HepG2 (cell line): ENCODE results near the gene LYPD6B. TPM values are rescaled to one million over a fixed set of nuclear protein-coding genes. Genes with fewer than 3 reads are reported as not detected.
"Not testable (repeated sequence)": the region's sequence is repeated elsewhere in the genome, so short reads cannot be mapped to it uniquely, and the experiment has no call there.

Source experiments
- ATAC-seq: fragments of 200-7000 bp; cut with Tn5 transposase; 3 replicates; pipeline ENCODE4 v1.9.1; 2020; ENCODE audit warnings: mild to moderate bottlenecking, moderate library complexity
- BruUV-seq: library from RNA; stranded (reverse); fragments of 400-500 nt; replicated peaks from 2 replicates; lab custom pipeline; 2021; lab: Mats Ljungman, UMichigan
- CTCF ChIA-PET: fragments of 300-600 bp; formaldehyde crosslinking; extraction: SDS; loops from one replicate; lab custom pipeline; 2021; ENCODE audit warnings: low total read pairs, inconsistent platforms, low intra/inter-chr PET ratio; lab: Yijun Ruan, JAX
- POLR2A ChIA-PET: fragments of 350-600 bp; sonication (Branson Sonifier 250); formaldehyde crosslinking; loops from one replicate; lab custom pipeline; 2020; ENCODE audit warnings: antibody characterized with exemption, inconsistent platforms; lab: Yijun Ruan, JAX
- DNase-seq: peaks from one replicate; pipeline ENCODE4 v3.0.0-alpha.2; 2015; ENCODE audit warnings: low spot score
- FAIRE-seq: peaks from 3 replicates; lab custom pipeline; 2011; peaks lifted over from hg19 to GRCh38; lab: Jason Lieb, UNC
- H2AFZ ChIP-seq: one replicate; pipeline ENCODE4 v1.6.1; 2011; ENCODE audit warnings: low read length, inconsistent platforms
- H3K27ac ChIP-seq: fragments of 300-600 bp; 3 replicates; pipeline ENCODE4 v1.8.0; 2011; ENCODE audit warnings: mixed run types, mild to moderate bottlenecking, mixed read lengths, low read length, inconsistent platforms; ENCODE audit not compliant: insufficient read depth; ENCODE audit errors: extremely low read length
- H3K27me3 ChIP-seq, 2 experiments: fragments of 200-600 bp in 1 of 2; 2 replicates in 1 of 2; 3 replicates in 1 of 2; pipeline versions ENCODE4 v1.6.0 to v1.8.0; 2011; ENCODE audit warnings: low read length in 2 of 2, mild to moderate bottlenecking in 2 of 2, moderate library complexity in 2 of 2, inconsistent platforms in 1 of 2; ENCODE audit not compliant: insufficient read depth in 2 of 2, control insufficient read depth in 1 of 2
- H3K36me3 ChIP-seq, 2 experiments: fragments of 200-600 bp in 1 of 2; replicated peaks in 1 of 2; 2 replicates in 1 of 2; 3 replicates in 1 of 2; pipeline versions ENCODE4 v1.5.1 to v1.8.0; 2011; ENCODE audit warnings: low read length in 2 of 2, inconsistent platforms in 1 of 2; ENCODE audit not compliant: insufficient read depth in 2 of 2, control insufficient read depth in 1 of 2
- H3K4me1 ChIP-seq: 2 replicates; pipeline ENCODE4 v1.5.1; 2012; ENCODE audit warnings: low read length, inconsistent platforms; ENCODE audit not compliant: insufficient read depth
- H3K4me2 ChIP-seq: 2 replicates; pipeline ENCODE4 v1.6.0; 2011; ENCODE audit warnings: low read depth, low read length, inconsistent platforms
- H3K4me3 ChIP-seq, 3 experiments: fragments of 200-600 bp in 1 of 3; sonication (generic), shearing (Covaris generic) in 1 of 3; replicated peaks in 1 of 3; 2 replicates each; pipeline ENCODE4 v1.5.1; 2011 to 2016; ENCODE audit warnings: low read length in 3 of 3, inconsistent platforms in 2 of 3, low read depth in 2 of 3, mild to moderate bottlenecking in 2 of 3, control low read depth in 1 of 3, mixed read lengths in 1 of 3; ENCODE audit not compliant: insufficient read depth in 1 of 3
- H3K79me2 ChIP-seq: one replicate; pipeline ENCODE4 v1.6.1; 2011; ENCODE audit warnings: low read length, inconsistent platforms; ENCODE audit not compliant: insufficient read depth
- H3K9ac ChIP-seq: 2 replicates; pipeline ENCODE4 v1.6.0; 2011; ENCODE audit warnings: mild to moderate bottlenecking, low read depth, low read length, inconsistent platforms; ENCODE audit not compliant: insufficient read depth
- H3K9me3 ChIP-seq: 2 replicates; pipeline ENCODE4 v1.5.1; 2012; ENCODE audit warnings: mild to moderate bottlenecking, low read length
- H4K20me1 ChIP-seq: 2 replicates; pipeline ENCODE4 v1.6.0; 2011; ENCODE audit warnings: inconsistent platforms, mild to moderate bottlenecking, low read length, moderate library complexity; ENCODE audit not compliant: insufficient read depth
- CTCF ChIP-seq: sonication (generic); formaldehyde crosslinking; IDR thresholded peaks from 2 replicates; pipeline ENCODE4 v1.5.0; 2020; ENCODE audit warnings: mild to moderate bottlenecking, missing genetic modification reagents, moderate library complexity
- ZNF282 ChIP-seq: fragments of 450-650 bp; IDR thresholded peaks from 2 replicates; pipeline ENCODE4 v1.6.1; 2018; ENCODE audit not compliant: partially characterized antibody
- WGBS: methylation state at CpG from one replicate; pipeline ENCODE4 v1.1.6; 2017; ENCODE audit warnings: low lambda C conversion rate; 5-methylcytosine and 5-hydroxymethylcytosine counted together
- in situ Hi-C: cut with HindIII; loops from 2 replicates; pipeline ENCODE4 v1.10.0; 2017; ENCODE audit warnings: low pct_unique_long_range_greater_than_20kb; ENCODE audit not compliant: extremely low pct_ligation_motif_present
- intact Hi-C: fragments of 100-400 bp; cut with micrococcal nuclease; formaldehyde crosslinking; loops from one replicate; pipeline ENCODE4 v1.10.0; 2022; ENCODE audit not compliant: unreplicated experiment
- polyA plus RNA-seq, 8 experiments: library from polyadenylated mRNA; depleted of rRNA in 3 of 8; stranded (reverse) in 7 of 8; unstranded in 1 of 8; fragments of >200 nt; fragmentation: Illumina TruSeq in 4 of 8; extraction: Trizol in 4 of 8; gene quantifications; 2 replicates each; pipeline versions ENCODE4 v1.2.1 to v1.2.3, GENCODE V29; 2011 to 2016; ENCODE audit warnings: low read depth in 4 of 8, missing spikeins in 1 of 8, mixed read lengths in 1 of 8; ENCODE audit not compliant: insufficient read depth in 1 of 8
- total RNA-seq, 5 experiments: library from RNA; depleted of rRNA; stranded (reverse); fragments of >200 nt; fragmentation: Illumina TruSeq; extraction: Trizol; gene quantifications; 2 replicates each; pipeline ENCODE4 v1.2.3, GENCODE V29; 2016; ENCODE audit warnings: low read depth in 1 of 5

The LYPD6B gene
- total and polyA plus RNA-seq, 2 of the 13 experiments (the other 11 are each of a cell fraction or from before 2014, with no cell fraction given): not detected

DNA sequence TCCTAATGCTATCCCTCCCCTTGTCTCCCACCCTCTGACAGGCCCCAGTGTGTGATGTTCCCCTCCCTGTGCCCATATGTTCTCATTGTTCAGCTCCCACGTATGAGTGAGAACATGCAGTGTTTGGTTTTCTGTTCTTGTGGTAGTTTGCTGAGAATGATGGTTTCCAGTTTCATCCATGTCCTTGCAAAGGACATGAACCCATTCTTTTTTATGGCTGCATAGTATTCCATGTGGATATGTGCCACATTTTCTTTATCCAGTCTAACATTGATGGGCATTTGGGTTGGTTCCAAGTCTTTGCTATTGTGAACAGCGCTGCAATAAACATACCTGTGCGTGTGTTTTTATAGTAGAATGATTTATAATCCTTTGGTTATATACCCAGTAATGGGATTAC lies 212.9 kb downstream of the LYPD6B start:
- intact Hi-C loops, H3K9me3 ChIP-seq, H2AFZ ChIP-seq, in situ Hi-C loops, ATAC-seq, H3K4me2 ChIP-seq, CTCF ChIA-PET, POLR2A ChIA-PET, DNase-seq, H3K4me1 ChIP-seq, H3K79me2 ChIP-seq, BruUV-seq, H3K27me3 ChIP-seq, H3K27ac ChIP-seq, H3K36me3 ChIP-seq, H4K20me1 ChIP-seq, H3K4me3 ChIP-seq, FAIRE-seq, H3K9ac ChIP-seq: not testable (repeated sequence)
- 7% methylated on average over 3 of the region's 3 CpGs for WGBS

DNA sequence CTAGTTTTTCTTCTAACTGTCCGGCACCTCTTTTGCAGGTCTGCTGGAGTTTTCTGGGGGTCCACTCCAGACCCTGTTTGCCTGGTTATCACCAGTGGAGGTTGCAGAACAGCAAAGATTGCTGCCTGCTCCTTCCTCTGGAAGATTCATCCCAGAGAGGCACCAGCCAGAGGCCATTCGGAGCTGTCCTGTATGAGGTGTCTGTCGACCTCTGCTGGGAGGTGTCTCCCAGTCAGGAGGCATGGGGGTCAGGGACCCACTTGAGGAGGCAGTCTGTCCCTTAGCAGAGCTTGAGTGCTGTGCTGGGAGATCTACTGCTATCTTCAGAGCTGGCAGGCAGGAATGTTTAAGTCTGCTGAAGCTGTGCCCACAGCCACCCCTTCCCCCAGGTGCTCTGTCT lies 218.4 kb downstream of the LYPD6B start:
- H2AFZ ChIP-seq, H3K27me3 ChIP-seq, H3K4me2 ChIP-seq, H3K79me2 ChIP-seq, POLR2A ChIA-PET, intact Hi-C loops, H3K4me1 ChIP-seq, FAIRE-seq, CTCF ChIA-PET, BruUV-seq, ATAC-seq, H4K20me1 ChIP-seq, H3K4me3 ChIP-seq, H3K9me3 ChIP-seq, in situ Hi-C loops, H3K9ac ChIP-seq, H3K27ac ChIP-seq, DNase-seq, H3K36me3 ChIP-seq: not testable (repeated sequence)
- 27% methylated on average over 3 of the region's 3 CpGs for WGBS

GRCh38 chr2:149258531-149258930 lies 220.0 kb downstream of the LYPD6B start:
- ATAC-seq (no peak), FAIRE-seq (no peak), DNase-seq (no peak)
- intact Hi-C loops (no loop called here), in situ Hi-C loops (no loop called here)
- H3K36me3 ChIP-seq: no peaks in the 10 kb centered on the region
- no peaks in the 10 kb centered on the region for H3K4me1 ChIP-seq
- H3K27ac ChIP-seq: no peak overlapping the region
- no TSS peak for BruUV-seq
- TF ChIP-seq CTCF (CRISPR knock-in tag): no peak
- TF ChIP-seq ZNF282: peak; percentile 44
- no peak overlapping the region for H3K4me3 ChIP-seq
- H3K9me3 ChIP-seq: no peaks in the 10 kb centered on the region
- ChIA-PET CTCF (no interaction called here), POLR2A (no interaction called here)
- no peaks in the 10 kb centered on the region for H3K79me2 ChIP-seq
- H3K27me3 ChIP-seq: no peaks in the 10 kb centered on the region
- H3K4me2 ChIP-seq: no peak overlapping the region
- H3K9ac ChIP-seq: no peak overlapping the region
- no peak overlapping the region for H2AFZ ChIP-seq
- no peaks in the 10 kb centered on the region for H4K20me1 ChIP-seq
